ENCODE data around the gene GNB1. TPM values are rescaled to one million over a fixed set of nuclear protein-coding genes. Genes with fewer than 3 reads are reported as not detected.

GNB1 gene
- total and polyA plus RNA-seq, 9 of the 15 experiments (the other 6 are each of a cell fraction or from before 2014, with no cell fraction given) = 34.3 to 388 (median 114) TPM

DNA sequence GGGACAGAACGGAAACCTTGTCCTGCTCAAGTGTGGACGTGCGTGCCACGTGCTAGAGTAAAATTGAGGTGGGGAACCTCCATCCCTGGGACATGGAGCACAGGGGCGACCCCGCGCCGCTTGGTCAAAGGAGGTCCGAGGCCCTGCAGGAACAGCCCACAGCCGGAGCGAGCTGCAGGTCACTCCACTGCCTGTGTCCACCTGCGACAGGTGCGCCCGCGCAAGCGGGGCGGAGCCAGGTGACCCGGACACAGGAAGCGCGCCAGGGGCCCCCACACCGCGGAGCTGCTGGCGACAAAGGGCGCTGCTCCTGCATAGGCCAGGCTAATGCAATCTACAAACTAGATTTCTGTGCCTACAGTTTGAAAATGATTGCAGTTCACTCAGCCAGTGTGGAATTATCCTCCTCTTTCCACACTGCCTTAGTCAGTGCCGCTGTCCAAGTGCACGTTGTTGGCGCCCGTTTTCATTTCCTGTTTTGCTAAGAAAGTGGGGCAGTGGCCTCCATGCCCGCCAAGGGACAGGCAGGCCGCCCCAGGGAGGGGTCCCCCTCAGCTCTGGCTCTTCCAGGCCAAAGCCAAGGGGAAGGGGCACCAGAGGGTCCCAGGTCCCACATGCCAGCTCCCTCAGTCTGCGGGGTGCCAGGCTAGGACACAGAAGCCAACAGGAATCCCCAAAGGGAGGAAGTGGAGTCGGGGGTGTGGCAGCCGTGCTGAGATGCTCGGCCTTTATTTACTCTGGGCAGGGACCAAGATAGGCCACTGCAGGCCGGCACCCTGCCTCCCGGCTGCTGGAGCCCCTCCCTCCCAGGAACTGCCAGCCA, 108.3 kb downstream of the GNB1 start (continued):
- TF ChIP-seq ZNF197 (CRISPR knock-in tag; IDR thresholded peaks at IDR 0.05; ENCODE audit: low read depth) (no peak), ATF7 (IDR thresholded peaks at IDR 0.05) (no peak), SP2 (IDR thresholded peaks at IDR 0.05; ENCODE audit: extremely low read depth, low read depth, low read length, poor library complexity, severe bottlenecking) (no peak), CC2D1A (IDR thresholded peaks at IDR 0.05) (no peak), MAFK (IDR thresholded peaks at IDR 0.05; ENCODE audit: low read length) (no peak), MTA2 (IDR thresholded peaks at IDR 0.05; ENCODE audit: low read depth) (no peak), RHOXF2B (CRISPR knock-in tag; conservative IDR thresholded peaks at IDR 0.05) (no peak), GABPB2 (CRISPR knock-in tag; conservative IDR thresholded peaks at IDR 0.05) (no peak; the same call in 1 of the 2 replicates), ZNF75A (CRISPR knock-in tag; IDR thresholded peaks at IDR 0.05) (no peak), NRF1 (conservative IDR thresholded peaks at IDR 0.05 in 1 of 2, IDR thresholded peaks at IDR 0.05 in 1 of 2) (peak; percentile 68 to 77), ZNF140 (CRISPR knock-in tag; IDR thresholded peaks at IDR 0.05) (no peak), RFX1 (IDR thresholded peaks at IDR 0.05) (no peak), RBM17 (IDR thresholded peaks at IDR 0.05; ENCODE audit: borderline replicate concordance, low read depth, low read length) (no peak)
- TF ChIP-seq, protein P1, sequence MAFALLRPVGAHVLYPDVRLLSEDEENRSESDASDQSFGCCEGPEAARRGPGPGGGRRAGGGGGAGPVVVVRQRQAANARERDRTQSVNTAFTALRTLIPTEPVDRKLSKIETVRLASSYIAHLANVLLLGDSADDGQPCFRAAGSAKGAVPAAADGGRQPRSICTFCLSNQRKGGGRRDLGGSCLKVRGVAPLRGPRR (CRISPR knock-in tag; IDR thresholded peaks at IDR 0.05) = no peak
- TF ChIP-seq, protein P2, sequence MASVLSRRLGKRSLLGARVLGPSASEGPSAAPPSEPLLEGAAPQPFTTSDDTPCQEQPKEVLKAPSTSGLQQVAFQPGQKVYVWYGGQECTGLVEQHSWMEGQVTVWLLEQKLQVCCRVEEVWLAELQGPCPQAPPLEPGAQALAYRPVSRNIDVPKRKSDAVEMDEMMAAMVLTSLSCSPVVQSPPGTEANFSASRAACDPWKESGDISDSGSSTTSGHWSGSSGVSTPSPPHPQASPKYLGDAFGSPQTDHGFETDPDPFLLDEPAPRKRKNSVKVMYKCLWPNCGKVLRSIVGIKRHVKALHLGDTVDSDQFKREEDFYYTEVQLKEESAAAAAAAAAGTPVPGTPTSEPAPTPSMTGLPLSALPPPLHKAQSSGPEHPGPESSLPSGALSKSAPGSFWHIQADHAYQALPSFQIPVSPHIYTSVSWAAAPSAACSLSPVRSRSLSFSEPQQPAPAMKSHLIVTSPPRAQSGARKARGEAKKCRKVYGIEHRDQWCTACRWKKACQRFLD (CRISPR knock-in tag; IDR thresholded peaks at IDR 0.05) = no peak
- TF ChIP-seq, protein P3, sequence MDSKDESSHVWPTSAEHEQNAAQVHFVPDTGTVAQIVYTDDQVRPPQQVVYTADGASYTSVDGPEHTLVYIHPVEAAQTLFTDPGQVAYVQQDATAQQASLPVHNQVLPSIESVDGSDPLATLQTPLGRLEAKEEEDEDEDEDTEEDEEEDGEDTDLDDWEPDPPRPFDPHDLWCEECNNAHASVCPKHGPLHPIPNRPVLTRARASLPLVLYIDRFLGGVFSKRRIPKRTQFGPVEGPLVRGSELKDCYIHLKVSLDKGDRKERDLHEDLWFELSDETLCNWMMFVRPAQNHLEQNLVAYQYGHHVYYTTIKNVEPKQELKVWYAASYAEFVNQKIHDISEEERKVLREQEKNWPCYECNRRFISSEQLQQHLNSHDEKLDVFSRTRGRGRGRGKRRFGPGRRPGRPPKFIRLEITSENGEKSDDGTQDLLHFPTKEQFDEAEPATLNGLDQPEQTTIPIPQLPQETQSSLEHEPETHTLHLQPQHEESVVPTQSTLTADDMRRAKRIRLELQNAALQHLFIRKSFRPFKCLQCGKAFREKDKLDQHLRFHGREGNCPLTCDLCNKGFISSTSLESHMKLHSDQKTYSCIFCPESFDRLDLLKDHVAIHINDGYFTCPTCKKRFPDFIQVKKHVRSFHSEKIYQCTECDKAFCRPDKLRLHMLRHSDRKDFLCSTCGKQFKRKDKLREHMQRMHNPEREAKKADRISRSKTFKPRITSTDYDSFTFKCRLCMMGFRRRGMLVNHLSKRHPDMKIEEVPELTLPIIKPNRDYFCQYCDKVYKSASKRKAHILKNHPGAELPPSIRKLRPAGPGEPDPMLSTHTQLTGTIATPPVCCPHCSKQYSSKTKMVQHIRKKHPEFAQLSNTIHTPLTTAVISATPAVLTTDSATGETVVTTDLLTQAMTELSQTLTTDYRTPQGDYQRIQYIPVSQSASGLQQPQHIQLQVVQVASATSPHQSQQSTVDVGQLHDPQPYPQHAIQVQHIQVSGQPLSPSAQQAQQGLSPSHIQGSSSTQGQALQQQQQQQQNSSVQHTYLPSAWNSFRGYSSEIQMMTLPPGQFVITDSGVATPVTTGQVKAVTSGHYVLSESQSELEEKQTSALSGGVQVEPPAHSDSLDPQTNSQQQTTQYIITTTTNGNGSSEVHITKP (IDR thresholded peaks at IDR 0.05; ENCODE audit: partially characterized antibody) = no peak
- TF ChIP-seq, protein P4, sequence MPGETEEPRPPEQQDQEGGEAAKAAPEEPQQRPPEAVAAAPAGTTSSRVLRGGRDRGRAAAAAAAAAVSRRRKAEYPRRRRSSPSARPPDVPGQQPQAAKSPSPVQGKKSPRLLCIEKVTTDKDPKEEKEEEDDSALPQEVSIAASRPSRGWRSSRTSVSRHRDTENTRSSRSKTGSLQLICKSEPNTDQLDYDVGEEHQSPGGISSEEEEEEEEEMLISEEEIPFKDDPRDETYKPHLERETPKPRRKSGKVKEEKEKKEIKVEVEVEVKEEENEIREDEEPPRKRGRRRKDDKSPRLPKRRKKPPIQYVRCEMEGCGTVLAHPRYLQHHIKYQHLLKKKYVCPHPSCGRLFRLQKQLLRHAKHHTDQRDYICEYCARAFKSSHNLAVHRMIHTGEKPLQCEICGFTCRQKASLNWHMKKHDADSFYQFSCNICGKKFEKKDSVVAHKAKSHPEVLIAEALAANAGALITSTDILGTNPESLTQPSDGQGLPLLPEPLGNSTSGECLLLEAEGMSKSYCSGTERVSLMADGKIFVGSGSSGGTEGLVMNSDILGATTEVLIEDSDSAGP (CRISPR knock-in tag; IDR thresholded peaks at IDR 0.05) = no peak
- TF ChIP-seq, protein P5, sequence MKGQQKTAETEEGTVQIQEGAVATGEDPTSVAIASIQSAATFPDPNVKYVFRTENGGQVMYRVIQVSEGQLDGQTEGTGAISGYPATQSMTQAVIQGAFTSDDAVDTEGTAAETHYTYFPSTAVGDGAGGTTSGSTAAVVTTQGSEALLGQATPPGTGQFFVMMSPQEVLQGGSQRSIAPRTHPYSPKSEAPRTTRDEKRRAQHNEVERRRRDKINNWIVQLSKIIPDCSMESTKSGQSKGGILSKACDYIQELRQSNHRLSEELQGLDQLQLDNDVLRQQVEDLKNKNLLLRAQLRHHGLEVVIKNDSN (CRISPR knock-in tag; IDR thresholded peaks at IDR 0.05) = peak; percentile 41
- TF ChIP-seq, protein P6, sequence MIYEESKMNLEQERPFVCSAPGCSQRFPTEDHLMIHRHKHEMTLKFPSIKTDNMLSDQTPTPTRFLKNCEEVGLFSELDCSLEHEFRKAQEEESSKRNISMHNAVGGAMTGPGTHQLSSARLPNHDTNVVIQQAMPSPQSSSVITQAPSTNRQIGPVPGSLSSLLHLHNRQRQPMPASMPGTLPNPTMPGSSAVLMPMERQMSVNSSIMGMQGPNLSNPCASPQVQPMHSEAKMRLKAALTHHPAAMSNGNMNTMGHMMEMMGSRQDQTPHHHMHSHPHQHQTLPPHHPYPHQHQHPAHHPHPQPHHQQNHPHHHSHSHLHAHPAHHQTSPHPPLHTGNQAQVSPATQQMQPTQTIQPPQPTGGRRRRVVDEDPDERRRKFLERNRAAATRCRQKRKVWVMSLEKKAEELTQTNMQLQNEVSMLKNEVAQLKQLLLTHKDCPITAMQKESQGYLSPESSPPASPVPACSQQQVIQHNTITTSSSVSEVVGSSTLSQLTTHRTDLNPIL (CRISPR knock-in tag; IDR thresholded peaks at IDR 0.05) = no peak
